NCI-H446 treated with DMSO at 0.1 percent for 48 hours (cell line): ENCODE data around the gene CD83.
"Not testable (repeated sequence)": the region's sequence is repeated elsewhere in the genome, so short reads cannot be mapped to it uniquely, and the experiment has no call there.

Experiments used
- DNase-seq: peaks from one replicate; lab custom pipeline; 2025; lab: John Stamatoyannopoulos, UW

Gene CD83

GRCh38 chr6:14149053-14149738 lies 31.6 kb downstream of the CD83 start:
- no peak for DNase-seq

DNA sequence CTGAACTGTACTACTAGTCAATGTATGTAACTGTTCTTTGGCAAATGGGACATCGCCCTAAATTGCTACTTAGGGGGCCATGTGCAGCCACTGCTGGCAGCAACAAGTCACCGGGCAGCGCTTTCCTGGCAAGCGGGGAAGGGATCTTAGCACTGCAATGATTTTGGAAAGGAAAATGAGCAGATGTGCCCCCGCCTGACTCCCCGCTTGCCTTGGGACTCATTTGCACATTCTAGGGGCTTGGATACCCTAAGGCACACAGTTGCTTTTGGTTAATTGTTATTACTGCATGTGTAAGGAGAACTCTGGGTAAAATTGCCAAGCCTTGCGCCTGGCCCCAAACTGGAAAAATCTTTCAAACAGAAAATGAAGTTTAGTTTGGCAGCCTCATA lies 32.2 kb downstream of the CD83 start:
- DNase-seq: peak; percentile 72

DNA sequence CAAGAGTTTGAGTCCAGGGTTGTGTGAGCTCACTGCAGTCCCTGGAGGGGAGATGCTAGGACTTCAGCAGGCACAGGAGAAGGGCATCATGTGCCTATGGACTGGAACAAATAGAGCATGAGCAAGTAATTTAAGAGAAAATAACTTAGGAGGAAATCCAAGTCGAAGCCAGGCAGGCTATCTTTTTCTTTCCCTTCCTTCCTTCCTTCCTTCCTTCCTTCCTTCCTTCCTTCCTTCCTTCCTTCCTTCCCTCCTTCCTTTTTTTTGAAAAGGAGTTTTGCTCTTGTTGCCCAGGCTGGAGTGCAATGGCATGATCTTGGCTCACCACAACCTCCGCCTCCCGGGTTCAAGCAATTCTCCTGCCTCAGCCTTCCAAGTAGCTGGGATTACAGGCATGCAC lies 33.7 kb downstream of the CD83 start:
- DNase-seq: not testable (repeated sequence)

DNA sequence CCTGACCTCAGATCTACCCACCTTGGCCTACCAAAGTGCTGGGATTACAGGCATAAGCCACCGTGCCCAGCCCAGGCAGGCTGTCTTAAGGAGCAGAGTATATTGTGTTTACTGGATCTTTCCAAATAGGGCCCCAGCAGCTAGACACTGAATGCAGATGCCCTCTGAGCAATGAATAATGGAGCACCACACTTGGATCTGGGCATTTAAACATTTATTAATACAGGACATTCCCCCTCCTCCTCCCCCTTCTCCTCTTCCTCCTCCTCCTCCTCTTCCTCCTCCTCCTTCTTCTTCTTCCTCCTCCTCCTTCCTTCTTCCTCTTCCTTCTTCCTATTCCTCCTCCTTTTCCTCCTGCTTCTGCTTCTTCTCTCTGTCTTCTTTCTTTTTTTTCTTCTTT lies 34.2 kb downstream of the CD83 start:
- no peak for DNase-seq

- no peak for DNase-seq
Observed at GRCh38 chr6:14153228-14153627, 35.7 kb downstream of the CD83 start.

GRCh38 chr6:14159090-14159489 lies 41.5 kb downstream of the CD83 start:
- no peak for DNase-seq

- DNase-seq: no peak
Observed at GRCh38 chr6:14162826-14163225, 45.3 kb downstream of the CD83 start.

DNA sequence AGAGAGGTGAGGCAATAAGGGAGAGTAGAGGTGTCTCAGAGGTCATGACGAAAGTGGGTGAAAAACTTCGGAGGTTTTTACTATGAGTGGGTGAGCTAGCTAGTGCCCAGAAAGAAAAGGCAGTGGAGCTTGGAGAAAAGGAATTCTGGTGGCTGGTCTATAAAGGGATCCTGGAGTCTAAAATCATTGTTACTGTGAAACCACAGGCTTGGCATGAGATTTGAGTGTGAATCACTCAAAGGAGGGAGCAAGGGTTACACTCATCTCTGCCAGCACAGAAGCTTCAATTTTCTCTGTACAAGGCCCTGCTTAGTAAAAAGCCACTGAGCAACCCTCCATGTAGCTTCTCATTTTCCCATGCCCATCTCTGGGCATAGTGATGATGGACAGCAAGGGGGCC lies 47.5 kb downstream of the CD83 start:
- no peak for DNase-seq

DNA sequence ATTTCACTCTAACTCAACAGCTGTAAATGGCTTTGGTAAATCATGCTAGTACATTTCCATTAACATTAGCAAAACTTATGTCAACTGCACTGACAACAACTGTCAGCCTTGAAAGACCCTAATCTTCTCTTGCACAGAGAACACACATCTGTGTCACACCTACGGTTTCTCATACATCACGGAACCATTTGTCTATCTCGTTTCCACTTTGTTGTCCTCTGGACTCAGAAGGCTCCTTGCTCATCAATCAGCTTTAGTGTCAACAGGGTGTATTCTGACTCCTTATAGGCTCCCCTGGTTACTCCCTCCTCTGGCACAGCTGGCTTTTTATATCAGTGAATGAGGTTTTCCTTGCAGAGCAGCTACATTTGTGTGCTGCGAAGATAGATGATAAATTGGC lies 49.3 kb downstream of the CD83 start:
- no peak for DNase-seq

- DNase-seq: no peak
Observed at GRCh38 chr6:14170128-14170527, 52.6 kb downstream of the CD83 start.

DNA sequence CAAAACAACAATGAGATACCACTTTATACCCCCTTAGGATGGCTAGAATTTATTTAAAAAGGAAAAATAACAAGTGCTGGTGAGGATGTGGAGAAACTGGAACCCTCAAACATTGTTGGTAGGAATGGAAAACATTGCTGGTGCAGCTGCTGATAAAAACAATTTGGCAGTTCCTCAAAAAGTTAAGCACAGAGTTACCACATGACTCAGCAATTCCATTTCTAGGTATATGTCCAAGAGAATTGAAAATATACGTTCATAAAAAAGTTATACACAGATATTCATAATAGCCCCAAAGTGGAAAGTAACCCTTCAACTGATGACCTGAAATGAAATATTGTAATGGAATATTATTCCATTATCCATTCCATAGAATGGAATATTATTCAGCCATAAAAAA lies 55.0 kb downstream of the CD83 start:
- DNase-seq: no peak

- no peak for DNase-seq
Observed at GRCh38 chr6:14174226-14174625, 56.7 kb downstream of the CD83 start.

- no peak for DNase-seq
Observed at GRCh38 chr6:14174996-14175395, 57.4 kb downstream of the CD83 start.

- no peak for DNase-seq
Observed at GRCh38 chr6:14176429-14176828, 58.9 kb downstream of the CD83 start.

- no peak for DNase-seq
Observed at GRCh38 chr6:14177413-14178082, 60.0 kb downstream of the CD83 start.

DNA sequence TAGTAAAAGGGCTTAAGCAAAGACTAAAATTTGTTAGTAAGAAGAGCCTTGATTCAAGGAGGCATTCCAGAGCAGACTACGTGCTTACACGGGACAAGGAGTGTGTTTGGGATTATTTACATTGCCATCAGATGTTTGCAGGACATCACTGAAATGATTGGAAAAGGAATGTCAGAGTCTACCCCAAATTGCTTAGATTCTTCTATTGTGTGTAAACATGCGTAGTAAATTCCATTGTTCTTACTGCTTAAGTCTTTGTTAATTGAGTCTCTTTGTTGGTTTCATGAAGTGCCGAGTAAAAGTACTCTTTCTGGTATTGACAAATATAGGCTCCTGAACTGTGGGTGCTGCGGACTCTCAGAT lies 60.5 kb downstream of the CD83 start:
- no peak for DNase-seq

DNA sequence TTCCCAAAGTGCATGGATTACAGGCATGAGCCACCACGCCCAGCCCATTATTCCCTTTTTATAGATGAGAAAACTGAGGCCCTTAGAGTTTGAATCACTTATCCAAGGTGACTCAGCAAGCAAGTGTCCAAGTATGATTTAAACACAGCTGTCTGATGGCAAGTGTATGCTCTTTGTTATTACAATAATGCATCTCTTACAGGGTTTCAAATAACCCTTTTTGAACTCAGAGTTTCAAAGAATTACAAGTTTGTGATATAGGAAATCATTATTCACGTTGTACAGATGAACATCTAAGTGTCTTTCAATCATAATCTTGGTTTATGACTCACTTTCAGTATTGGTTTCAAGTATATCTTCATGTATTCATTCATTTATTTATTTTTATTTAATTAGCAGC lies 63.0 kb downstream of the CD83 start:
- no peak for DNase-seq

DNA sequence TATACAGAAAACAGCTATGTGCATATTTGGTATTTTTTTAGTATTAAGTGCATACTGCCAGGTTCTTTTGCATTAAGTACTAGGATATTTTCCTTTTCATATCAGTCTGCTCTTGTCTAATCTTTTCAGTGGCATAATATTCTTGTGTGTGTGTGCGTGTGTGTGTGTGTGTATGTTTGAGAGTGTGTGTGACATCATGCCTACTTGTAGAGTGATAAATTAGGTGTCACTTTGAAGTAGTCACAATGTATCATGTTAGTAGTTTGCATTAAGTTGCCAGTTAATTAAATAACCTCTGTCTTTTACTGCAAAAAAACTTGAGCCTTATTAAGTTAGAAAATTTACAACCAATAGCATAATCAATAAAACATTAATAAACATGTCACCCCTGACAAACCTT lies 65.3 kb downstream of the CD83 start:
- no peak for DNase-seq
